GM18873 (cell line): Measurements from ENCODE around the gene CNRIP1.

Experiments
- ATAC-seq: cut with Tn5 transposase; IDR thresholded peaks from one replicate; pipeline ENCODE4 v1.9.1; 2021; ENCODE audit warnings: mild to moderate bottlenecking, moderate library complexity, moderate number of reproducible peaks; ENCODE audit not compliant: unreplicated experiment, low FRiP score

CNRIP1 gene

DNA sequence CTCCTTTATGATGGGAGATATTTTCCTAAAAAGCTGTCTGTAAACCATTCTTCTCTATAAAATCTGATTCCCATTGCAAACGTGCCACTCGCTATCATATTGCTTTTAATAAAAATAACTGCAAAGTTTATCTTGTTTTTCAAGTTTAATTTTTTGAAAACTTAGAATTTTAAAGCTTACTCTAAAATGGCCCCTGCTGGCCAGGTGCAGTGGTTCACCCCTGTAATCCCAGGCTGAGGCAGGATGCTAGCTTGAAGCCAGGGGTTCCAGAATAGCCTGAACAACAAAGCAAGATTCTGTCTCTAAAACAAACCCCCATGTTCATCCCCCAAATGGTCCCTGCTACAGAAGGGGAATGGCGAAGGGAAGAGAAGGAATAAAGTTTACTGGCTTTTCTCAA is 25.6 kb downstream of the CNRIP1 start:
- ATAC-seq = no peak

DNA sequence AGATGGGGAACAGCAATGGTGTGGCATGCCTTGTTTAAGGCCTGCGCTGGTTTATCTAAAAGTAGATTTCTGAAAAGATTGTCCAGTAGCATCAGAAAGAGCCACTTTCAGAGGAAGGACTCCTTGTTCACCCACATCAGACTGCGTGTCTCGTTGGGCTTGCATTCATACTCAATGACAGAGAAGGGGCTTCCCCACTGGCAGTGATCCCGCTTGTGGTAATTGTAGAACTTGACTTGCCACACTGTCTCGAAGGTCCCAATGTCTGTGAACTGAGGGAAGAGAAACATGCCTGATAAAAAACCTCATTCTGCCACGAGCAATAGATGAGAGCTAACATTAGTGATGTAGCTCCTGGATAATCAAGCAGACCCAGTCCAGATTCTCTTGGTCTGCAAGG is 26.0 kb downstream of the CNRIP1 start:
- no peak for ATAC-seq

DNA sequence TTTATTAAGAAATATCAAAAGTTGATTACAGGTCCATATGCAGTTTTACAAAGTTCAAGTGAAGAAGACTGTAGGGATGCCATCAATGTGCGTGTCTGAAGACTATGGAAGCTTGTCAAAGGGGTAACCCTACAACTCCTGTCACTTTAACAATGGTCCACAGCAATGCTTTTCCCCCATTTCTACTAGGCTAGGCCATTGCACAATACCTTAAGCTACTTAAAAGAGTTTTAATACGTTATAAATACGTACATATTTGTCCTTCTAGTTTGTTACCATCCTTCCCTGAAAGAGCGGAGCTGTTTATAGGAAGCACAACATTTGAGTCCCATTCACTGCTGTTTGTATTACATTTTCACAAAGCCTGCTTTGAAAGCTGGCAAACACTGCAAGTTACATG is 26.7 kb downstream of the CNRIP1 start:
- ATAC-seq = no peak

DNA sequence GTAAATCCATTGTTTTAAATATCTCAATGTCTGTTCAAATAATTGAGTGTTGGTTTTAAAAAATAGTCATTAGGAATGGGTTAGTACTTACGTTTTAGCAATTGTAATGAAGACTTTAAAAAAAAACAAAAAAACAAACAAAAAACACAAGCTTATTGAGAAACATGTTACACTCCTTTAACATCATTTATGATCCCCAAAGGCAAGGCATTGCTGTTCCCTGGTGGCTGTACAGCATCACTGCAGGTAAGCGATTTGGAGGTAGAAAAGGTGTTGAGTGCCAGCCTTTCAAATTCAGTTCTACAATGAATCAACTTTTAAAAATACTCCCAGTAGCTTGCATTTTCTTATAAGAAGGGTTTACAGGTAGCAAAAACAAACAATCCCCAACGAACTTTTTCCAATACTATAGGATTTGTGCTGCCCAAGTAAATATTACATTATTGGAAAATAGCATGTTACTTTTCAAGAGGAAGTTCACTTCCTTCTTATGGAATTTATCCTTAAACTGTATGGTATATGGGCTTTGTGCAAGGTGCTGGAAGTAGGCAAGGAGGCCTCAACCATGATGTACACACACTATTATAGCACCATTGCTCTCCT is 27.5 kb downstream of the CNRIP1 start:
- no peak for ATAC-seq

DNA sequence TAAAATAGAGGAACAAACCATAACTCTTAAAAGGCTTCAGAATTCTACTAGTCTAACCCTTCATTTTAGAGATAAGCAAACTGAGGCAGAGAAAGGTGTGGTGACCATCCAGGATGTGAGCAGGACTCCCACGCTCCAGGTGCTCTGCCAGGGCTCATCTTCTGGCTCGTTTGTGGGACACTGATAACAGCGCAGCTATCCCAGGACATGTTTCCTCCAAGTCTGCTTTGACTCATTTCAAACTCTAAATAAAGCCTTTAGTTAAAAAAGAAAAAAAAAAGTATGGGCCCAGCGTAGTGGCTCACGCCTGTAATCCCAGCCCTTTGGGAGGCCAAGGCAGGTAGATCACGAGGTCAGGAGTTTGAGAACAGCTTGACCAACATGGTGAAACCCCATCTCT is 28.4 kb downstream of the CNRIP1 start:
- ATAC-seq = no peak

DNA sequence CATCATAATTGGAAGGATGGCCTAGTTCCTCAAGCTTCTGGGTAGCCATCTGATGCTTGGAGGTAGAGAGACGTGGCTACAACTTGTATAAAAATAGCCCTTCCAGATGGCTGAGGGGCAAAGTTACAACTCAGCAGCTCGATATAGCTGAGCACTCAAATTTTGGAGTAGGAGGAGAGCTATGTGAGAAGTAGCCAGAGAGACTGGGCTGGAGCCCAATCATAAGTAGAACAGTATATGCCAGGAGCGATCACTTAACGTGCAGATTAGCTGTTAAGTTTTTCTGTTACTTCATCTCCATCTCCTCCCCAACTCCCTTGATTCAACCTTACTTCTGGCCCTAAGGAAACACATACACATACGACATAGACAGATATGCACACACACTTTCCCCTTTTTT is 28.8 kb downstream of the CNRIP1 start:
- ATAC-seq = no peak

DNA sequence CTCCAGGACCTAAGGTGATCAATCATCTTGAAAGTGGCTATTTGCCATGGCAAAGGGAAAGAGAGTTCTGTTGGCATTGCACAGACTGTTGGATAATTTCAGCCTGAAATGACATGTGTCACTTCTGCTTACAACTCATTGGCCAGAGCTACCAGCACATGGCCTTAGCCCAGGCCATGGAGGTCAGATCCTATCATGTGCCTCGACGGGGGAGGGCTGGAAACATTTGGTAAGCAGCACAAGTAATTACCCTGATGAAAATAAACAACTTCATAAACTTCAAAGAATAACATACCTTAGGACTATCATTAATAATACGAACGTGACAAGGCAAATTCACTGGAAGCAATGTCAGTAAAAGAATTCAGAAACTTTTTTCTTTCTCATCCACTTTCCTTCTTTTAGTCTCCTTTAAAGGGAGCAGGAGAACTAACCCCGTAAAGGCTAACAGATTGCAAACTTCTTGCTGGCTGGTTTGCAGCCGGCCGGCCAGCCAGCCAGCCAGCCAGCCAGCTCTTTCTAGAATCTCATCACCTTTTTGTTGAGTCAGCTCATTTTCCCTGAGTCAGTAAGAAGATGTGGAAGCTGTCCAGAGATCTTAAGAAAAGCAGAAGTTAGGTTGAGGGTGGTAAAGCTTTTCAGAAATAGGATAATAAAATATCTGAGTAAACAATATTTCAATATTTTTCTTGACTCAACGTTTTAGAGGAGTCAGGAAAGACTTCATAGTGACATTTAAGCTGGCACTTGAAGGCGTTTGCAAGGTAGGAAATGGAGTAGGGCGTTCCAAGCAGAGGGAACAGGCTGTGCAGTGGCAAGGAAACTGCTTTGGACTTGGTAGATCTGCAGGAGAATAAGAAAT is 31.9 kb downstream of the CNRIP1 start:
- no peak for ATAC-seq

DNA sequence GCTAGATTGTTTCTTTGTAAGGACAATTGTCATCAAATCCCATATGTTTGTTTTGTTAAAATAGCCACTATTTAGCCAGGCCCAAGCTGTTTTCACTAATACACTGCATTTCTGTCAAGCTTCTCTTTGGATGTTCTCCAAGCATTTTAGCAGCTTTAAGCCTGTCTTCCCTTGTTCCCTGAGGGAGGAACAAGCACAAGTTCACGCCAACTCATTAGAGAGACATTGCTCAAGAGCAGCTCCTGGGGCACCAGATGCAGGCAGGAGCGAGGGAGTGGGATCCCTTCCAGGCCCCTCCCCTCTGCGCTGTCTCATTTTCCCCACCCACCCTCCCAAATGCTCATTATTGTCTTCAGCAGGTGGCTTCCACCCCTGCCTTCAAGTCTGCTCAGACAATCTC is 34.9 kb downstream of the CNRIP1 start:
- no peak for ATAC-seq

DNA sequence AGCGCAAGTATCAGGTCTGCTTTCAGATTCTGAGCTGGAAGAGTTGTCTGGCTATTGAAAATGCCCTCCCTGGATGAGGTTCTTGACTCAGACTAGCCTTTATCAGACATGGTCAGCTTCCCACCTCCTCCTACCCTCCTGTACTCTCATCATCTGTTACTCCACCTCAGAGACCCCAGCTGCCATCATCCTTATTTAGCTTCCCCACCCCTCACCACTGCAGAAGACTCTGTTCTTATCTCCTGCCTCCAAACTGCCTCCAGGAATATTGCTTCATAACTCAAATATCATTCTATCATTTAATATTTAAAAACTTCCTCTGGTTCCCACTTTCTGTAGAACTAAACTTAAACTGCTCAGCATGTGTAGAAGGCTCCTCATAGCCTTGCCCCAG is 36.3 kb downstream of the CNRIP1 start:
- ATAC-seq = no peak

DNA sequence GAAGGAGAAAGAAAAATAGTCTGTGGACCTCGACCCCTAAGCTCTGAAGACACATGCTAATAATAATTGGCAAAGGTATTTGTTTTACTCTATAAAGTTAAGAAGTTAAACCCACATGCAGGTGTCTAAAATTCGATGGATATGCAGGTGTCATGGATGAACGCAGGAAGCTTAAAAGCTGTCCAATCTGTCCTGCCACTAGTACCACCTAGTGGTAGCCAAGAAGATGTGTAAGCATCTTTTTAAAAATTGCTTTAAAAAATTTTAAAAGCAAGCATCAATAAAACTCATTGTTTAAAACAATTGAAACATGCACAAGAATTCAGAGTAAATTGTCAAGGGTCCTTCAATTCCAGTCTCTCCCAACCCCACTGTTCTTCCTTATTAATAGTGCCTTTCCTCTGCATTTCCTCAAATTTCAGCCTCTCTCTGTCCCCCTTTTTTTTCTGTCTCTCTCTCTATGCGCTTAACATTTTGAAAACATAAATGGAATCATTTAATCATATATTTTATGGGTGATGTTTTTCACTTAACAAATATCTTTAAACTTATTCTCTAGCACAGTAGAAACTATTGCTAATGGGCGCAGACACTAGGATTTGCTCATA is 36.8 kb downstream of the CNRIP1 start:
- no peak for ATAC-seq

DNA sequence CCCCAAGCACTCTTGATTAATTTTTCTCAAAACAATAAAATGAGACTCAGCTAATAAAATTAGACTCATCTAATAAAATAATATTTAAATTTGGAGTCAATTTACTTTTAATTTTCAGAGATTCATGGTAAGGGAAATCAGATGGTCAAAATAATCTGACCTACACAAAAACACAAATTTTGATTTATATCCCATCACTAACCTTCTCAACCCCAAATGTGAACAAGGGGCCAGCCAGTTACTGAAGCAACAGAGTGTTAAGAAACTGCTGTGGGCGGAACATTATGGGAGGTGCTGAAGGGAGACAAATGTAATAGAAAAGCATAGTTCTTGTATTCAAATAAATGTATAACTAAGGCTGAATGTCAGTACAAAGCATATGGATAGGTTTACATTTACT is 39.0 kb downstream of the CNRIP1 start:
- ATAC-seq = no peak

DNA sequence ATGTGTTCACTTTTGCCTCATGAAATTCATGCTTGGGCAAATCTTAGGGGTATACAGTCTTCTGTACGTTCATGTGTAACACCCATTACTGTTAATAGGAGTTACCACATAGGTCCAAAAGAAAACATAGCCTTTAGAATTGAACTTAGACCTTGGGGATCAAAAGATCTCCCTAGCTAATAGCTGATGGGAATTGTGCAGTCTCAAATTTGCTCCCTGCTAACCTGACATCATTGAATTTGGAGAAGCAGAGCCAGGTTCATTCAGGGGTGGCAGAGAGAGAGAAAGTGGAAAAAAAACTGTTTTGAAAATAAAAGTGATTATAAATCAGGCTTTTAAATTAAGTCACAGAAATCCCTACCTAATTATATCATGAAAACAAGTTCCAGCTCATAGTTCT is 39.4 kb downstream of the CNRIP1 start:
- no peak for ATAC-seq

DNA sequence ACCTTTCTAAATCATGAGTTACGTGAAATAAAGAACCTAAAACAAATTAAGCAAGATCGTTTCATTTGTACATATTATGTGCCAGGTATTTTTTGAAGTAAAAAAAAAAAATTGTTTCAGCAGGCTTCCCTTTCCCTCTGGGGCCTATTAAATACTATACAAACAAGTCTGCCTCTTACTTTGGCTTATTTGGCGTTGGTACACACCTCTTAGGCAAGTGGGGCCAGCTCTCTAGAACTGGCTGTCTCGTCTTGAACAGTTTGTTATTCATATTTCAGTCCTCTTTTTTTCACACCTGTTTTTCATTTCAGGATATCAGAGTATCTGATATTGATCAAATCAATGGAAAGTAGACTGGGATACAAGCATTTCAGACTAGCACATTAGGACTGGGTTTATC is 40.1 kb downstream of the CNRIP1 start:
- ATAC-seq = no peak

DNA sequence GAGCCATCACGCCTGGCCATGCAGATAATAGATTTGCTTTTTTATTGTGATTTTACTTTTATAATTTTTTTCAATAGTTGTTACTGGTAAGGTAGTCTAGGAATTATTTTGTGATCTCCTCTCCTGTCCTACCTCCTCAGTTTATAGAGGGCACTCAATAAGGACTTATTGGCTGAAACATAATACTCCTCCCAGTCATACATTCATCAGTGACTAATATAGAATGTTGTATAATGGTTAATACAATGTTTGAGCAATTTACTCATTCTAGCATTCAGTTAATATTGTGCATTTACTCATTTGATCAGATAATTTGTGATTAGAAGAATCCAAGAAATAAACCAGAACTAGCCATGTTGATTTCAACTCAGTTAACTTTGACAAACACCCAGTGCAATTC is 41.6 kb downstream of the CNRIP1 start:
- no peak for ATAC-seq

DNA sequence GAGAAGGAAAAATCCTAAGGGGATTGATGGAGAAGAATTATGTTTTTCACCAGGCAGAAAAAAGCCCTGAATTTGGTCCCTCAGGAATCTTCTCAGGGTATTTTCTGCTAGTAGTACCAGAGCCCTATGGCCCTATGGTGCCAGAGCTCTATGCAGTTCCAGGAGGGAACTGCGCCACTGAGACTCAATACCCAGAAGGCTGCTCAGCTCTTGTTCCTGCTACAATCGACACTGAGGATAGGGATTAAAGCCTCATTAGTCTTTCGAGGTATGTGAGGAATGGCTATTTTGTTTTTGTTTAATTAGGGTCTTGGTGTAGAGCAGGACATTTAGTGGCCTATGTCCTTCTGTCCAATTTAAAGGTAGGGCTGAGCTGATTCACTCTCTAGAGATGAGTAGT is 45.7 kb downstream of the CNRIP1 start:
- no peak for ATAC-seq

DNA sequence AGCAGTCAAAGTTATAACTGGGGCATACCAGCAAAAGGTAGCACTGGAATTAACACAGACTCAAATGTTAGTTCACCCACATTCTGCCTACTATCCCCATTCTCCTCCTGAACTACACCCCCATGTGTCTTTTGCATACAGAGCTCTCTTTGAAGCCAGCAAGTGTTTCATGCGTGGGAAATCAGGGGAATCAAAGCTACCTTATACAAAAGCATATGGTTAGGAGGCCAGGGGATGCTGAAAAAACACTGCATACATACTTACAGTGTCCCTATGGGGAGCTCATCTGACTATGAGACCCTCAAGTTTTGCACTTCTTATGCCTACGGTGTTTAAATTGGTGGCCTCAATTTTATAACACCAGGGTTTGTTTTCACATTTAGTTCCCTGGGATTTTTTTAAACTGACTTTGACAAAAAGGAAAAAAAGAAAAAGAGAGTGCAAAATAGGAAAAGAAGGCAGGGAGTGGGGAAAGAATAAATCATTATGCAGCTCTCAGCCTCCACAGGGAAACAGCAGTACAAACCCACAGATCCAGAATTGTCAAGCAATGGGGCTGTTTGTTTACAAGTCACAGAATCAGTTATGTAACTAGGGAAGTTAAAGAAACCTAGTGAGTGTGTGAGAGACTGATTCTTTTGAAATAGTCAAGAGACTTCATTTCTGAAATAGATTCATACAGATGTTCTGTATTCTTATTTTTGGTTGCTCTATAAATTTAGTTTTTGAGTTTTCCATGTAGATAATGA is 47.3 kb downstream of the CNRIP1 start:
- no peak for ATAC-seq

DNA sequence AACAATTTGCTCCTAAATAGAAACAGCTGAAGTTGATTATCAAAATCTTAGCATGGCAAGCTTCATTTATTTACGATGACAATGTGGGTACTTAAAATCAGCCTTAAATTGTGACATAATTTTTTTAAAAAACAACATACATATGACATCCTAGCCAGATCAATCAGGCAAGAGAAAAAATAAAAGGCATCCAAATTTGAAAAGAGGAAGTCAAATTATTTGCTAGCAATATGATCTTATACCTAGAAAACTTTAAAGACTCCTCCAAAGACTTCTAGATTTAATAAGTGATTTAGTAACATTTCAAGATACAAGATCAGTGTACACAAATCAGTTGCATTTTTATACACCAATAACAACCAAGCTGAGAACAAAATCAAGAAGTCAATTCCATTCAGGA is 53.1 kb downstream of the CNRIP1 start:
- ATAC-seq = no peak

DNA sequence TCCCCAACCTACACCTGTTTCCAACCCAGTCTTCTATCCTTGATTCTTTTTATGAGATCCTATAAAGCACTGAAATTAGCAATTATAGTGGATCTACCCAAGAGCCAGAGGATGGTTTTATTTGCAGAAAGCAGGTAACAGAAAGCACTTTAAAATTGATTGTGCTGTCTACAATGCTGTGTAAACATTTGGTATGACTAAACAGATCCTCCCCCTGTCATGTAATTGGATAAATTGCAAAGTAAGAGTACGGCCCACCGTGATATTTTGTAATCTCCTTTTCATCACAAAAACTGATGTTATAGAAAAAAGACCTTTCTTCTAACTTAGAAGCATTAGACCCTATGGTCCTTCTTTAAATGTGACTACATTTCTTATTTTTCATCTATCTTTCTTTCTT is 56.1 kb downstream of the CNRIP1 start:
- no peak for ATAC-seq

DNA sequence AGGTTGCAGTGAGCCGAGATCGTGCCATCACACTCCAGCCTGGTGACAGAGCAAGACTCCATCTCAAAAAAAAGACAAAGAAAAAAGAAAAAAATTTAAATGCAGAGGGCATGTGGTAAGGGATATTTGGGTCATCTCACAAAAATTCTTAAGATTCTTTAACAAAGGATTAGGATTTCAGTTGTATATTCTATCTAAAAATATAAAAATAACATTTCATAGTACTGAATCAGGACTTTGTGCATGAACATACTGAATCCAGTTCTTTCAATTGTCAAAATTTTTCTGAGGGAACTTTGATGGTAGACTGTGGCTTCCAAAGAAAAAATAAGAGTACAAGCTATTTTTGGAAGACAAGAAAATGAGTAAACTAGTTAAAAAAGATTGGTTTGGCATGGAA is 60.9 kb downstream of the CNRIP1 start:
- no peak for ATAC-seq

DNA sequence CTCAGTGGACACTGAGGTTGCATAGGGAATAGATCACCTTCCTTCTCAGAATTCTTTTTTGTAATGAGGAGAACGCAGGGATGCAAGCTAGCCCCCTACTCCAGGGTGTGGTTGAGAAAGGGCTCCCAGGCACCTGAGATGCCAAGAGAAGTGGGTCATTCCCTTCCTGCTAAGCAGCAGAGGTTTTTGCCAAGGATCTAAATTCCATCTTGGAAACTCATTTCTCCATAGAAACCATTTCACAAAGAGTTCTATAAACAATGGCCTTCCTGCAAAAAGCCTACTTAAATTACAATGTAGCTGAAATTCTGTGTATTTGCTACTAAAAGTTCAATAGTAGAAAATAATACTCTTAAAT is 63.7 kb downstream of the CNRIP1 start:
- no peak for ATAC-seq
